ENCODE measurements around the gene PLA2G4F.

PLA2G4F gene

GRCh38 chr15:42155546-42156242 is 742 bp downstream of the PLA2G4F start:
- TF ChIP-seq CTCF (IDR thresholded peaks at IDR 0.05): no peak

- TF ChIP-seq CTCF (IDR thresholded peaks at IDR 0.05): no peak
Observed at GRCh38 chr15:42154956-42155355, 1.5 kb downstream of the PLA2G4F start.

GRCh38 chr15:42154212-42154941 is 2.1 kb downstream of the PLA2G4F start:
- TF ChIP-seq CTCF (IDR thresholded peaks at IDR 0.05): no peak

- no peak for TF ChIP-seq CTCF (IDR thresholded peaks at IDR 0.05)
Observed at GRCh38 chr15:42153874-42154211, 2.6 kb downstream of the PLA2G4F start.

GRCh38 chr15:42152921-42153698 is 3.3 kb downstream of the PLA2G4F start:
- TF ChIP-seq CTCF (IDR thresholded peaks at IDR 0.05): no peak

GRCh38 chr15:42152196-42152920 is 4.1 kb downstream of the PLA2G4F start:
- no peak for TF ChIP-seq CTCF (IDR thresholded peaks at IDR 0.05)

- TF ChIP-seq CTCF (IDR thresholded peaks at IDR 0.05): no peak
Observed at GRCh38 chr15:42151736-42152135, 4.7 kb downstream of the PLA2G4F start.

Data from LNCAP (cell line).